GM18873 (cell line): ENCODE data around the gene CPNE5.

ENCODE experiments used
- ATAC-seq: cut with Tn5 transposase; IDR thresholded peaks from one replicate; pipeline ENCODE4 v1.9.1; 2021; ENCODE audit warnings: mild to moderate bottlenecking, moderate library complexity, moderate number of reproducible peaks; ENCODE audit not compliant: unreplicated experiment, low FRiP score

CPNE5 gene

GRCh38 chr6:36752187-36752885, 86.9 kb downstream of the CPNE5 start:
- ATAC-seq, result no peak

DNA sequence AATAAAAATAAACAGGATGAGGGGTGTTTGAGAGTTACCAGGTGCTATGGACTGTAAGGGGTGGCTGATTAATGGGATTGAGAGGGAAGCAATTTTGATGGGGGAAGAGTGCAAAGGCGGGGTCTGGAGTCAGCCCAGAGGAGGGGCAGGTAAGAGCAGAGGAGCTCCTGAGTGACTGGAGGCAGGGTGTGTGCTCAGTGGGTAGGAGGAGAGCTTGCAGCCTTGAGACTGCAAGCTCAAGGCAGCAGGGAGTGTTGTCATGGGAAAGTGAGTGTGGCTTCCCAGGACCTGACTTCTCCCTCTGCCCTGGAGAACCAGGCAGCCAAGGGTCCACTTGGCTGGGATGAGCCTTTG, 87.4 kb downstream of the CPNE5 start:
- no peak for ATAC-seq

- ATAC-seq, result no peak
Observed at GRCh38 chr6:36751091-36751490, 88.2 kb downstream of the CPNE5 start.

- no peak for ATAC-seq
Observed at GRCh38 chr6:36749829-36750489, 89.3 kb downstream of the CPNE5 start.

DNA sequence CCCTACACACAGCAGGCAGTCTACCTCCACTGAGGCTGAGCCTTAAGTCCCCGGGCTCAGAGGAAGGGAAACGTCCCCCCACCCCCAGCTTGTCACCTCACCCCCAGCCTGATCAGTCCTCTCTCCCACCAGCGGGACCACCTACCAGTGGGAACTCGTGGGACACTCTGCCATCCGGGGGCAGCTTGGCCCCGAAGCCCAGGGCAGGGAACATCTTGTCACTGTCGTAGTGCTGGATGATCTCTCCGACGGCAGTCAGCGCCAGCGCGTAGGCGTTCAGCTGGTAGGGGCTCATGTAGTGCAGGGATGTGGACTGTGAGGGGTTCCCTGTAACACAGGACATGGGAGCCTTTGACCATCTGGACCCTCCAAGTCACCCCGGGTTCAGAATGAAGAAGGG, 93.0 kb downstream of the CPNE5 start:
- no peak for ATAC-seq

DNA sequence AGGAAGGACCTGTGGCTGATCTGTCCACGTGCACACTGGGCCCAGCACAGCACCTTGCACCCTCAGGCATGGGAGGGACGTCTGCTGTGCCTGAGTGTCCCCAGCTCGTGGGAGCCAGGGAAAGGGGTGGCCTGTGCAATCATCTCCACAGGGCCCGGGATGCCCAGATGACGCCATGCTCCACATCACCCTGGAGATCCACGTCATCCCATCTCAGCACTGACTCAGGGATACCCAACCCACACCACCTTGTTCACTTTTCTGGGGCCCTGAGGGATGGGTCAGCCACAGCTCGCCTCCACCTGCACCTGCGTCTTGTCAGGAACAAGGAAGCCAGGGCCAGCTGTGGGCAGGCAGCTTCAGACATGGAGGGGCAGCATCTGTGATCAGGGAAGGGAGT, 93.4 kb downstream of the CPNE5 start:
- no peak for ATAC-seq

DNA sequence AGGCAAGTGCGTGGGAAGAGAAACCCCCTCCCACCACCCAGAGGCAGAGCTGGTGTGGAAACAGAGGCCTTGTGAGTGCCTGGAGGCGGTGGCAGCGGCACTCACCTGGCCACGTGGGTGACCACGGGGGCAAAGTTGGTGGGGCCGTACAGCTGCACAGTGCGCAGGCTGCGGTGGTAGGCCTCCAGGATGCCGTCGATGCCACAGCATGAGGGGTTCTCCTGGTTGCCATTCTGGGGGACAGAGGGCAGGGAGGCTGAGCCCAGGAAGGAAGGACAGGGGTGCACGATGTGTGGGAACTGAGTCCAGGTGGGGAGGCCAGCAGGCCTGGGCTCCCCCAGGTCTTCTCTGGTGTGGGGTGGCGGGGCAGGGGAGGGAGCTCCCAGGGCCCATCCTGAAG, 94.0 kb downstream of the CPNE5 start:
- ATAC-seq, result no peak

GRCh38 chr6:36744304-36744673, 95.0 kb downstream of the CPNE5 start:
- ATAC-seq, result no peak

DNA sequence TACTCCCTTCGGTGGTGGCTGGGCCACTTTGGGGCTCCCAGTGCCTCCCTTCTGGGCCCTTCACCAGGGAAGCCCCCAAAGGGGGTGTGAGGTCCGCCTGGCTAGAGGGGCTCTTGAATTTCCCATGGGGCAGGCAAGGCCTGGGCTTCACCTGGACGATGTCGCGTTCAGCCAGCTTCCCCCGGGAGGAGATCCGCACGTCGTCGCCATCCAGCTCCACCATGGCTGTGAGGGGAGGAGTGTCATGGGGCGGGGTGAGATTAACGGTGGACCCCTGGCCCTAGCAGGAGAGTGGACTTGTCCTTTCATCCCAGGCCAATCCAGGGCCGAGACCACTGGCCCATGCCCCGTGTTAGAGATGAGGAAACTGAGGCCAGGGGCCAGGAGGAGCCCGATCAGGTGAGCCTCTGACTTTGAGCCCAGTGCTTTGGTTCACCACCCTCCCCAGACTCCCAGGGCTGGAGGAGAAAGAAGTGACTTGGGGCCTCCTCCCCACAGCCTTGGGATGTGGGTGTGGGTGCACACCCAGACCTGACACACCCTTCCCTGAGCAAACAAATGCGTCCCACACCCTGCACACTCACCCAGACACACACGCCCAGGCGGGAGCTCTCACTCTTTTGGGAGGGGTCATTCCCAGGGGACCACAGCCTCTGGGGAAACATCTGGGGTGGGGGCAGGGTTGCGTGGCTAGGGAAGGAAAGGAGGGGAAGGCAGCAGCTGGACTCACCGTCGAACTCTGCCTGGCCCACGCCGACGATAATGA, 95.5 kb downstream of the CPNE5 start:
- ATAC-seq, result no peak

GRCh38 chr6:36743032-36743431, 96.2 kb downstream of the CPNE5 start:
- no peak for ATAC-seq

- ATAC-seq, result no peak
Observed at GRCh38 chr6:36742146-36742545, 97.1 kb downstream of the CPNE5 start.

DNA sequence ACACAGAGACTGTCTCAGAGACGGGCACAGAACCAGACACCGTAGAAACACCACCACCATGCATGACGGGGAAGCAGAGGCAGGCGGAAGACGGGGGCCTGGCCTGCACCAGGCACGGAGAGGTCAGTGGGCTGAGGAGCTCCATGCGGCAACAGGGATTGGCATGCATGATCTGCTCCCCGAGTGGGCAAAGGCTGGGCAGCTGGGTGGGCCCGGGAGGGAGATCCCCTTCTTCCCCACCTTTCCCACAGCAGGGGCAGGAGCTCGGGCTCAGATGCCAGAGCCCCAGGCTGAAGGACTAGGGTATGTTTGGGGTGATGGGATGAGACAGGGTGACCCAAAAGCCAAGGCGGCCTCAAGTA, 98.4 kb downstream of the CPNE5 start:
- ATAC-seq, result no peak

DNA sequence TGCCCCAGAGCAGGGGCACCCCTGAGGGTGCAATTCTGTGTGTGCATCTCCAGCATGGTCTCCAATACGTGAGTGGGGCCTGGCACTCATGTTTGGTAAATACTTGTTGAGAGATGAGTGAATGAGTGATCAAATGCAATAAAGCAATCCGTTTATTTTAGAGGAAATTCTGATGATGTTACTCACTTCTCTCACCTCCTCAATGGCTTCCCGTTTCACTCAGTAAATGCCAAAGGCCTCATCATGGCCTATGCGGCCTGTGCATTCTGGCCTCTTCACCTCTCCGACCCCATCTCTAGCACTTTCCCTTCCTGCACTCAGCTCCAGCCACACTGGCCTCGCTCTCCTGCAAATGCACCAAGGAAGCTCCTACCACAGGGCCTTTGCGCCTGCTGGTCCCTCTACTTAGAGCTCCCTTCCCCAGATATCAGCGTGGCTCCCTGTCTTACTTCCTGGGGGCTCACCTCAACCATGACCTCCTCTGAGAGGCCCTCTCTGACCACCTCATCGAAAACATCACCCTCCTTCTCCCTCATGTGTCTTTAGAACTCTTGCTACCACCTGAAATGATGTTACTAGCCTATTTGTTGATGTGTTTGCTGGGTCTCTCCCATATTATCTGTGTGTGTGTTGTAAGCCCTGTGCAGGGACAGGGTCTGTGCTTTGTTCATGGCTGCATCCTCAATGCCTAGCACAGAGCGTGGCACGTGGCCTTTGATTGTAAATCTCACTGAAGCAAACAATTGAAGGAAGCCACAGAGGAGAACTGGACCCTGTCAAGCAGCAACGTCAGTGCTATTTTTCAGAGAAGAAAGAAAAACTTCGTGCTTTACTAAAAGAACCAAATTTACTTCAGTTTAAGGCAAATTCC, 99.1 kb downstream of the CPNE5 start:
- ATAC-seq, result no peak

DNA sequence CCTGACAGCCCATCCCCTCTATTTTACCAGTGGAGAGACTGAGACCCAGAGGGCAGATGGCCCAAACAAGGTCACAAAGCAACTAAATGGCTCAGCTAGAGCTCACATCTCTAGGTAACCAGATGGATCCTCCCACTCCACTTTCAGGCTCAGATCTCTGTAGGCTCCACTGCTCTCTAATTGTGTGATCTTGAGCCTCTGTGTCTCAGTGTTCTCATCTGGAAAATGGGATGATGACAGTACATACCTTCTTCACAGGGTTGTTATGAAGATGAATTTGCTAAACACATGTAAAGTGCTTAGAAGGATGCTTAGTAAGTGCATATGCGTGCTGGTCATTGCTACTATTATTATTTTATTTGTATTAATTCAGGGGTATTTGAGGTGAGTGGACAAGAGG, 101.1 kb downstream of the CPNE5 start:
- no peak for ATAC-seq

GRCh38 chr6:36737043-36737785, 102.0 kb downstream of the CPNE5 start:
- no peak for ATAC-seq

- ATAC-seq, result no peak
Observed at GRCh38 chr6:36735110-36736071, 103.9 kb downstream of the CPNE5 start.

- ATAC-seq, result no peak
Observed at GRCh38 chr6:36734486-36735060, 104.7 kb downstream of the CPNE5 start.

GRCh38 chr6:36733300-36733699, 105.9 kb downstream of the CPNE5 start:
- ATAC-seq, result no peak
